HAP-1 (cell line): Measurements from ENCODE around the gene NOXO1.
"Not testable (repeated sequence)": the region's sequence is repeated elsewhere in the genome, so short reads cannot be mapped to it uniquely, and the experiment has no call there.

Experiments
- DNase-seq, 2 experiments: peaks; one replicate each; pipeline ENCODE4 v3.0.0-alpha.2; 2016 to 2020; ENCODE audit warnings: low spot score in 2 of 2
- H3K27me3 ChIP-seq: fragments of 250-450 bp; sonication (Bioruptor Pico); 2 replicates; pipeline ENCODE4 v1.5.1; 2020; ENCODE audit warnings: low read depth, mild to moderate bottlenecking, moderate library complexity
- H3K36me3 ChIP-seq: fragments of 250-450 bp; sonication (Bioruptor Pico); replicated peaks from 2 replicates; pipeline ENCODE4 v1.5.1; 2020; ENCODE audit warnings: mild to moderate bottlenecking
- H3K4me1 ChIP-seq: fragments of 250-450 bp; sonication (Bioruptor Pico); 2 replicates; pipeline ENCODE4 v1.5.1; 2020; ENCODE audit warnings: mild to moderate bottlenecking
- H3K4me3 ChIP-seq: fragments of 250-450 bp; sonication (Bioruptor Pico); 2 replicates; pipeline ENCODE4 v1.5.1; 2020; ENCODE audit warnings: mild to moderate bottlenecking, moderate library complexity
- H3K9me3 ChIP-seq: fragments of 250-450 bp; sonication (Bioruptor Pico); 2 replicates; pipeline ENCODE4 v1.5.1; 2020; ENCODE audit warnings: mild to moderate bottlenecking, moderate library complexity
- in situ Hi-C: fragments of 300-500 bp; cut with MboI; formaldehyde crosslinking; loops from 3 replicates; pipeline ENCODE4 v1.14.3; 2020; ENCODE audit warnings: low sequenced_read_pairs, inconsistent platforms, mixed read lengths

The NOXO1 gene

DNA sequence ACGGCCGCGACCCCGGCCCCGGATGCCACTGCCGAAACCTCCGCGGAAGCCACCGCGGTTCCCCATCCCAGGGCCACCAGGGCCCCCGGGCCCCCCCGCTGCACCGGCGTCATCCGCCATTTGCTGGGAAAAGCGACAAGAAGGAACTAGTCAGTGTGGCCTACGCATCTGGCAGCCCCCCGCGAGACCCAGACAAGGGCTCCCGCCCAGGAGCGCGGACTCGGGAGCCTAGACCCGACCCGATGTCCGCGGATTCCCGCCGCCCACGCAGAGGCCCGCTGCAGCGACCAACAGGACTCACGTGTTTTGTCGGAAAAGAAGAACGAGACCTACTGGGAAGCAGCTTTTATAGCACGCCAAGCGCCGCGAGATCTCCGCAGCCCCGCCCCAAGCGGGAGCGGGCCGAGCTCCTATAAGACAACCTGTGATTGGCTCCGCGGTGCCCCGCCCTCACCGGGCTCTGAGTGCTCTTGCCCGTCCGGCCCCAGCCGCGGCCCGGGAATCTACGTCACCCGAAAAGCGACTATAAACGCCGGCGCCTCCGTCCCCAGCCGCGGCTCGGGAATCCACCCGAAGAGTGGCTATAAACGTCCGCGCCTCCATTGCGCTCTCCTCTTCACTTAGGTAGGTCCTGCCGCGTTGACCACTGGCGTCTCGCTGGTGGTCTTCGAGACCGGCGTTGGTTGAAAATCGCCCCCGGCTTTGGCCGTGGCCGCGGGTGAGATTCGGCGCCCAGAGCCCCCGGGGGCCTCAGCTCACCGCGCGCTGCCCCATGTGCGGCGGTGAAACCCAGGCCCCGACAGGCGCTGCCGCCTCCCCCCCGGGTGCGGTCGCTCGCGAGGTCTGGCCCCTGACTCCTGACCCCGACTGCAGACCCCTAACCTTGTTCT is 16.5 kb downstream of the NOXO1 start, which contains the start of gene RPS2:
RPS2 (minus strand) TSS at position 321 of the 890 bp plus-strand sequence; CDS start at position 120, 201 bp downstream.
- peak; percentile 93 to 98 for DNase-seq
- H3K27me3 ChIP-seq: no peaks in the 10 kb centered on the region
- in situ Hi-C loops: no loop called here
- peak within 1 kb of the TSS; percentile 100 for H3K4me3 ChIP-seq
- no peaks in the 10 kb centered on the region for H3K9me3 ChIP-seq
- H3K4me1 ChIP-seq: peaks cover 32% of the 10 kb centered on the region
- H3K36me3 ChIP-seq: peaks cover 52% of the 10 kb centered on the region

DNA sequence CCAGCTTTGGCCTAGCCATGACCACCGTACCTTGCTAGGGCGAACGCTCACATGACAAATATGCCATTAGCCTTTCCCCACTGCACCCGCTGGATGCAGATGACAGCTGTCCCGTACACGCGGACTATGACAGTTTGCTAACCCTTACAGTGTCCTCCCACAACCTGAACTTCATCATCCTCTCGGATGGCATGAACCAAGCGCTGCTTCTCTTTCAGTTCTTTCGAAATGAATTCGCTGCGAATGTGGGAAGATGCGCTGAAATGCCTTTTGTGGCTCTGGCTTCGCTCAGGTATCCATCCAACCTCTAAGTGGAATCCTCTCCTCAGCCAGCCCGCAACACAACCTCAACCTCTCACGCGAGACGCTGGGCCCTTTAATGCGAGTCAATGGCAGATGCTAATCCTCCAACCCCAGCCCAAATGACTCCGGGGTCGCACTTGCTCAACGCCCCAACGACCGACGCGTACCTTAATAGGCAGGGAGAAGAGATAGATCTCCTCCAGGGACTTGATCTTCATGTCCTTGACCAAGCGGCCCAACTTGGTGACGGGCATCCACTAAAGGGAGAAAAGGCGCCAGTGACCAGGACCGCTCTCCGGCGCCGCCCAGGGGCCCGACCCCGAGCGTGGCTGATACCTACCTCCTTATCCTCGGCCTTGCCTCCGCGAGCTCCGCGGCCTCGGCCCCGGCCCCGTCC is 17.3 kb downstream of the NOXO1 start:
- H3K4me3 ChIP-seq: peak overlapping the region; percentile 100
- H3K27me3 ChIP-seq: no peaks in the 10 kb centered on the region
- H3K9me3 ChIP-seq: no peaks in the 10 kb centered on the region
- in situ Hi-C loops: no loop called here
- DNase-seq: peak in 1 of 2 experiments; percentile 51
- peaks cover 34% of the 10 kb centered on the region for H3K4me1 ChIP-seq
- H3K36me3 ChIP-seq: peaks cover 52% of the 10 kb centered on the region

DNA sequence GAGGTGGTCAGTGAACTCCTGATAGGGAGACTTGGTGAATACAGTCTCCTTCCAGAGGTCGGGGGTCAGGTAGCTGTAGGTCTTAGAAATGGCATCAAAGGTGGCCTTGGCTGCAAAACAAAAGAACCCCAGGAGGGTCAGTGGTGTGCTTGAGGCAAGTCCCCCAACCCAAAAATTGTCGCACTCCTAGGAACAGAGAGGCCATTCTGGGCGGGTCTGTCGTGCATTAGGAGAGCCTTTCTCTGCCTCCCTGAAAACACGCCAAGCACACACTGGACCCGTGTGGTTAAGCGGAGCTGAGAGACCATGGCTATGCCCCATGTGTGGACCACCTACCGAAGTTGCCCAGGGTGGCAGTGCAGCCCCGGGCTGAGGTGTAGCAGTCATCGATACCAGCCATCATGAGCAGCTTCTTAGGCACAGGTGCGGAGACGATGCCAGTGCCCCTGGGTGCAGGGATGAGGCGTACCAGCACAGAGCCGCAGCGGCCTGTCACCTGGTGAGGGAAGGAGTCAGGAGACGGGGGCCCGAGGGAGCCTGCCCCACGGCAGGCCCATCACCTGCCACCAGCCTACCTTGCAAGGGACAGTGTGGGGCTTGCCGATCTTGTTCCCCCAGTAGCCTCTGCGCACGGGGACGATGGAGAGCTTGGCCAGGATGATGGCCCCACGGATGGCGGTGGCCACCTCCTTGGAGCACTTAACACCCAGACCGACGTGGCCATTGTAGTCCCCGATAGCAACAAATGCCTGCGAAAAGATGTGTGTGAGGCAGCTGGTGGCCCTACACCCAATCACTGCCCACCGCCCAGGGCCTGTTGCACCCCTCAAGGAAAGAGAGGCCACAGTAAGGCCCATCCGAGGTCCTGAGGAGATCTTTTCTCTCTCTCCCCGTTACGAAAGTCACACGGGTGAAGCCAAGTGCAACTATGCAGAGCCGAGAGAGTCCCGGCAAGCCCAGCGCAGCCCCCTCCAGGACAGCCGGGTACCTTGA is 18.8 kb downstream of the NOXO1 start:
- peak in 1 of 2 experiments; percentile 34 for DNase-seq
- peaks cover 52% of the 10 kb centered on the region for H3K36me3 ChIP-seq
- H3K9me3 ChIP-seq, in situ Hi-C loops, H3K27me3 ChIP-seq: not testable (repeated sequence)
- peaks cover 35% of the 10 kb centered on the region for H3K4me1 ChIP-seq
- peak overlapping the region; percentile 100 for H3K4me3 ChIP-seq

DNA sequence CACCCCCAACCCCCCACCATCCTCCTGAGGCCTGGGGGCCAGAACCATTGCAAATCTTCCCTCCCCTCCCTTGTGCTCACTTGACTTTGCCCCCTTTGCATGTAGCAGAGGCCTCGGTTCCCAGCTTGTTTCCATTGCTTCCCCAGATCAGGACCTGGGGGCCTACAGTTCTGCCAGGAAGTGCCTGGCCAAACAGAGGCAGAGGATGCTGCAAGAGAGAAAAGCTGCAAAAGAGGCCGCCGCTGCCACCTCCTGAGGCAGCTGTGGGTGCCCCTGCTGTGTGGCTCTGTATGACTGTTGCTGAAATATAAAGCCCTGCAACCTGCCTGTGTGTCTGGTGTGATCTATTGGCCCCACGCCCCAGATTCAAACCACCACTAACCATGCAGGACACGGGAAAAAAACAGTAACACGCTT is 19.6 kb downstream of the NOXO1 start:
- H3K4me3 ChIP-seq: peak overlapping the region; percentile 100
- peak; percentile 60 to 73 for DNase-seq
- H3K4me1 ChIP-seq: peaks cover 35% of the 10 kb centered on the region
- H3K9me3 ChIP-seq: no peaks in the 10 kb centered on the region
- H3K36me3 ChIP-seq: peaks cover 52% of the 10 kb centered on the region
- in situ Hi-C loops: no loop called here
- no peaks in the 10 kb centered on the region for H3K27me3 ChIP-seq

DNA sequence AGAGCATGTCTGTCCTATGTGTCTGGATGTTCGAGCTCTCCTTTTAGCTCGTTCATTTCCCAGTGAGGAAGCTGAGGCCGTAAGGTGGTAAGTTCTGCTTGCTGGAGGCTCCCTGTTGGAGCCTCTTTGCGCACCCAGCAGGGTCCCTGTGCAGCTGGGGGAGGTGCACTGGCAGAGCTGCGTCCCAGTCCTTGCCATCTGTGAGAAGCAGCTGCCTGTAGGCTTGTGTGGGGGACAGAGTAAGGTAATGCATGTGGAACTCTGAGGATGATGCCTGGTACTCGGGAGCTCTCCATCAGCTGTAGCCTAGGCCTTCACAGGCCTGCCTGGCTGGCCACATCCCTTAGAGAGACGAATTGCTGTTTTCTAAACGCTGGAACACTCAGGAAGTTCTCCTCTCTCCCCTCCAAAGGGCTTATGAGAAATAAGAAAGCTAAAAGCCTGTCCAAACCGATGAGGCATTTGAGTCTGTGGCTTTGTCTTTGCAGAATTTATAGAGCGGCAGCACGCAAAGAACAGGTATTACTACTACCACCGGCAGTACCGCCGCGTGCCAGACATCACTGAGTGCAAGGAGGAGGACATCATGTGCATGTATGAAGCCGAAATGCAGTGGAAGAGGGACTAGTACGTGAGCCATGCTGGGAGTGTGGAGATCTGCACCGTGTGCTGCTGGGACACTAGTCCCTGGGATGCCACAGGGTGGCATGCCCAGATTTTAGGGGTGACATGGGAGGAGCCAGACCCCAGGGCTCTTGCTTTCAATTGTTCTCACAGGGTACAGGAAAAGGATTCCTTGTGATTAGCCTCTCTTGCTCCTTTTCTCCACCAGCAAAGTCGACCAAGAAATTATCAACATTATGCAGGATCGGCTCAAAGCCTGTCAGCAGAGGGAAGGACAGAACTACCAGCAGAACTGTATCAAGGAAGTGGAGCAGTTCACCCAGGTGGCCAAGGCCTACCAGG is 20.3 kb downstream of the NOXO1 start:
- H3K36me3 ChIP-seq: peaks cover 48% of the 10 kb centered on the region
- peak; percentile 68 to 77 for DNase-seq
- peak overlapping the region; percentile 89 for H3K4me3 ChIP-seq
- H3K9me3 ChIP-seq: no peaks in the 10 kb centered on the region
- no peaks in the 10 kb centered on the region for H3K27me3 ChIP-seq
- in situ Hi-C loops: no loop called here
- H3K4me1 ChIP-seq: peaks cover 32% of the 10 kb centered on the region

DNA sequence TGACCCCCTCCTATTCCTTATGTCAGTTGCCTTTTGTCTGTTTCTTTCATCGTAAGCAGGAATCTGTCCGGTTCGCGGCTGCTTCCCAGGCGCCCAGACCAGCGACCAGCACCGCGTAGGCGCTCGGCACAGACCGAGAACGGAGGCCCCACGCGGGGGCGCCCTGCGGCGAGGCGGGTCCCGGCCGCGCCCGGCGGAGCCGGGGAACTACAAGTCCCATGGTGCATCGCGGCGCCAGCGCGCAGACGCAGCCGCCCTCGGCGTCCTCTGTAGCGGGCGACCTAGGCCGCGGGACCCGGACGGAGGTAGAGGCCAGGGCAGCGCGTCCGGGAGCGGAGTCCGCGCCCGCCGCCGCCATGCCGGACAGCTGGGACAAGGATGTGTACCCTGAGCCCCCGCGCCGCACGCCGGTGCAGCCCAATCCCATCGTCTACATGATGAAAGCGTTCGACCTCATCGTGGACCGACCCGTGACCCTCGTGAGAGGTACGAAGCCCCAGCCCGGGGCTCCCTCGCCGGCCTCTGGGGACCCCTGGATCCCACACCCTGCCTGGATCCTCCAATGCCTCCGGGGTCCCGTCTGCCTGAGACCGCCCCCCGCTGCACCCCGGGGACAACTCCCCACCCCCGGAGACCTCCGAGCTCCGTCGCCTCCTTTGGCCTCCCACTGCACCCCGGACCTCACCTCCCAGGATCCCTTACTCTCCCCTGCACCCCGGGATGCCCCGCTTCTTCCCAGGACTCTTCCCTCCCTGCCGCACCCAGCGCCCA is 21.8 kb downstream of the NOXO1 start, which contains the start of gene NDUFB10:
NDUFB10 (plus strand) TSS at position 270 of the 771 bp plus-strand sequence; CDS start at position 357, 87 bp downstream.
- peaks cover 38% of the 10 kb centered on the region for H3K36me3 ChIP-seq
- peak within 1 kb of the TSS; percentile 89 for H3K4me3 ChIP-seq
- in situ Hi-C loops: no loop called here
- peak; percentile 81 to 95 for DNase-seq
- H3K4me1 ChIP-seq: peaks cover 29% of the 10 kb centered on the region
- no peaks in the 10 kb centered on the region for H3K27me3 ChIP-seq
- H3K9me3 ChIP-seq: no peaks in the 10 kb centered on the region

DNA sequence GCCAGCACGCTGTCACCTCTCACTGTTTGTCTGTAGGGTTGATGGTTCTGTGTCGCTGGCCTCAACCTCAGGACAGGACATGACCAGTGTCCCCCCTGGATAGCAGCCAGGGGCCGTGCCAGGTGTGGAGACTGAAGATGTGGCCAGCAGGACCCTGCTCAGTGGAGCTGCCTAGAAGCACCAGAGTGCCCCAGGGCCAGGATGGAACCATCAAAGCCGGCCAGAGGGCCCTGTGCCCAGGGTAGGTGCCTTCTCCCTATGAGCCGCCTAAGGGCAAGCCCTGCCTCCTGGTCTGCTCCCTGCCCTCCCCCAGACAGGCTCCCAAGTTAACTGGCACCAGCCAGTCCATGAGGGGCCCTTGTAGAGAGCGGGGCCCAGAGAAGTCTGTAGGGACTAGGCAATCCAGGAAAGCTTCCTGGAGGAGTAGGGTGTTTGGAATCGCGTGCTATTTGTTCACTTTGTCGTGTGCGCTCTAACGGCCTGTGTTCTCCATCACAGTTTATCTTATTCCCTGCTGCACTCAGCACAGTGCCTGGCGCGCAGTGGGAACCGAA is 22.5 kb downstream of the NOXO1 start:
- Histone ChIP-seq H3K27me3 (no peaks in the 10 kb centered on the region), H3K4me1 (peaks cover 29% of the 10 kb centered on the region), H3K4me3 (peak overlapping the region; percentile 89), H3K9me3 (no peaks in the 10 kb centered on the region), H3K36me3 (peaks cover 32% of the 10 kb centered on the region)
- in situ Hi-C loops: no loop called here
- no peak for DNase-seq

DNA sequence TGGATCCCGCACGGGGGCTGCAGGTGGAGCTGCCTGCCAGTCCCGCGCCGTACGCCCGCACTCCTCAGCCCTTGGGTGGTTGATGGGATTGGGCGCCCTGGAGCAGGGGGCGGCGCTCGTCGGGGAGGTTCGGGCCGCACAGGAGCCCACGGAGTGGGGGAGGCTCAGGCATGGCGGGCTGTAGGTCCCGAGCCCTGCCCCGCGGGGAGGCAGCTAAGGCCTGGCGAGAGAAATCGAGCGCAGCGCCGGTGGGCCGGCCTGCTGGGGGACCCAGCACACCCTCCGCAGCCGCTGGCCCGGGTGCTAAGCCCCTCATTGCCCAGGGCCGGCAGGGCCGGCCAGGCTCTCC is 23.2 kb downstream of the NOXO1 start:
- Histone ChIP-seq H3K4me1 (peaks cover 29% of the 10 kb centered on the region), H3K36me3 (peaks cover 25% of the 10 kb centered on the region)
- DNase-seq, H3K27me3 ChIP-seq, H3K4me3 ChIP-seq, in situ Hi-C loops, H3K9me3 ChIP-seq: not testable (repeated sequence)

DNA sequence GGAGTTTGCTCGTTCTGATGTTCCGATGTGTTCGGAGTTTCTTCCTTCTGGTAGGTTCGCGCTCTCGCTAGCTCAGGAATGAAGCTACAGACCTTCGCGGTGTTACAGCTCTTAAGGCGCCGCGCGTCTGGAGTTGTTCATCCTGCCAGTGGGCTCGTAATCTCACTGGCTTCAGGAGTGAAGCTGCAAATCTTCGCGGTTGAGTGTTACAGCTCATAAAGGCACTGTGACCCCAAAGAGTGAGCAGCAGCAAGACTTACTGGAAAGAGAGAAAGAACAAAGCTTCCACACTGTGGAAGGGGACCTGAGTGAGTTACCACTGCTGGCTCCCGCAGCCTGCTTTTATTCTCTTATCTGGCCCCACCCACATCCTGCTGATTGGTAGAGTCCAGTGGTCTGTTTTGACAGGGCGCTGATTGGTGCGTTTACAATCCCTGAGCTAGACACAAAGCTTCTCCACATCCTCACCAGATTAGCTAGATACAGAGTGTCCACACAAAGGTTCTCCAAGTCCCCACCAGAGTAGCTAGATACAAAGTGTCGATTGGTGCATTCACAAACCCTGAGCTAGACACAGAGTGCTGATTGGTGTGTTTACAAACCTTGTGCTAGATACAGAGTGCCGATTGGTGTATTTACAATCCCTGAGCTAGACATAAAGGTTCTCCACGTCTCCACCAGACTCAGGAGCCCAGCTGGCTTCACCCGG is 23.7 kb downstream of the NOXO1 start:
- H3K9me3 ChIP-seq, H3K27me3 ChIP-seq, H3K4me3 ChIP-seq, in situ Hi-C loops, DNase-seq: not testable (repeated sequence)
- peaks cover 20% of the 10 kb centered on the region for H3K36me3 ChIP-seq
- H3K4me1 ChIP-seq: peaks cover 27% of the 10 kb centered on the region

DNA sequence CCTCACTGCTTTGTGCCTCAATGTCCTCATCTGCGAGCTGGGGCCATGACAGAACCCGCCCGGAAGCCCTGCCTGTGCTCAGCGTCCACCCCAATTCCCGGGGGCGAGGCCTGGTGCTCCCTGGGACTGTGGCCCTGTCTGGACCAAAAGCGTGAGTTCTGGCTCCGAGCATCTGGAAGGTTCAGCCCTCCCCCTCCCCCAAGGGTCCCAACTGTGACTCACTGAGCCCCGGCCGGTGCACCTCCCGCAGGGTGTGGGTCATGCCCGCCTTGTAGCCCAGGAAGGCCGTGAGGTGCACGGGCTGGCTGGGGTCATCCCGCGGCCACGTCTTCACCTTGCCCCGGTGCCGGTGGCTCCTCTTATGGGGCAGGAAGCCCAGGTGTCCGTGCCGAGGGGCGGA is 27.5 kb downstream of the NOXO1 start:
- Histone ChIP-seq H3K4me3 (no peak overlapping the region), H3K4me1 (peaks cover 3% of the 10 kb centered on the region; the same call in 1 of the 2 replicates), H3K27me3 (no peaks in the 10 kb centered on the region), H3K36me3 (no peaks in the 10 kb centered on the region), H3K9me3 (no peaks in the 10 kb centered on the region)
- DNase-seq: no peak
- in situ Hi-C loops: no loop called here

DNA sequence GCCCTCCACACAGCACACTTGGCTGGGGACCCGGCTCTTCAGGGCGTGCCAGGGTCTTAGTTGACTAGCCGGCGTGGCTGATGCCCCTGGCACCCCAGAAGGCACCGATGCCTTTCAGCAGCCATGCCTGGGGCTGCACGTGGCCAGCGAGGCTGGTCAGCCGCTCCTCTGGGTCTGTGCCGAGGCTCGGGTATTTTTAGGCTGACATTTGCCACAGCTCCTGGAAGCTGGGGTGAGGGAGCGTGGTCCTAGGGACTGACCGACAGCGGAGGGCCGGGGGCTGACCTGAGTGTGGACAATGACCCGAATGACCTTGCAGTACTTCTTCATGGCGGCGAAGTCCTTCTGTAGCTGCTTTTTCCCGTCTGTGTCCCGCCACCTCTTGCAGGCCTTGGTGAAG is 30.7 kb downstream of the NOXO1 start:
- Histone ChIP-seq H3K4me3 (no peak overlapping the region), H3K36me3 (no peaks in the 10 kb centered on the region), H3K27me3 (no peaks in the 10 kb centered on the region), H3K4me1 (peaks cover 3% of the 10 kb centered on the region; the same call in 1 of the 2 replicates), H3K9me3 (no peaks in the 10 kb centered on the region)
- no peak for DNase-seq
- in situ Hi-C loops: no loop called here
